DOHH2 (cell line): Measurements from ENCODE around the gene ANKRD26.

Source experiments
- EZH2phosphoT487 ChIP-seq: fragments of 200-600 bp; sonication (generic); IDR thresholded peaks from 2 replicates; pipeline ENCODE4 v1.6.1; 2017; ENCODE audit warnings: borderline replicate concordance, mild to moderate bottlenecking, antibody characterized with exemption, low read length, moderate library complexity, mixed read lengths
- TF ChIP-seq, protein P1 (sequence below): fragments of 200-600 bp; sonication (generic); IDR thresholded peaks from one replicate; pipeline ENCODE4 v1.5.1; 2014; ENCODE audit warnings: antibody characterized with exemption, mild to moderate bottlenecking, low read depth, low read length; ENCODE audit not compliant: poor library complexity, severe bottlenecking

DNA sequence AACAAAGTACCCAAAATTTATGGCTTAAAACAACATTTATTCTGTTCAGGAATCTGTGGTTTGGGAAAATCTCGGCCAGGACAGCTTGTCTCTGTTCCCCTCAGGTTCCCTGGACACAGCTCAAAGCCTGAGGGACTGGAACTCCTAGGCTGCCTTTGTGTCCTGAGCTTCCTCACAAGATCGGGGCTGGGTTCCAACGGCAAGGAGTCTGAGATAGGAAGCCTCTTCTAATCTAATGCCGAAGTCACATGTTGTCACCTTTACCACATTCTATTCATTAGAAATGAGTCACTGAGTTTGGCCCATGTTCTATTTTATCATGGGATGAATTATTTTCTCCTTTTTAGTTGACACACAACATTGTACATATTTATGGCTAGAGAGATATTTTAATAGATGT, 80.5 kb downstream of the ANKRD26 start:
- TF ChIP-seq, protein P1, sequence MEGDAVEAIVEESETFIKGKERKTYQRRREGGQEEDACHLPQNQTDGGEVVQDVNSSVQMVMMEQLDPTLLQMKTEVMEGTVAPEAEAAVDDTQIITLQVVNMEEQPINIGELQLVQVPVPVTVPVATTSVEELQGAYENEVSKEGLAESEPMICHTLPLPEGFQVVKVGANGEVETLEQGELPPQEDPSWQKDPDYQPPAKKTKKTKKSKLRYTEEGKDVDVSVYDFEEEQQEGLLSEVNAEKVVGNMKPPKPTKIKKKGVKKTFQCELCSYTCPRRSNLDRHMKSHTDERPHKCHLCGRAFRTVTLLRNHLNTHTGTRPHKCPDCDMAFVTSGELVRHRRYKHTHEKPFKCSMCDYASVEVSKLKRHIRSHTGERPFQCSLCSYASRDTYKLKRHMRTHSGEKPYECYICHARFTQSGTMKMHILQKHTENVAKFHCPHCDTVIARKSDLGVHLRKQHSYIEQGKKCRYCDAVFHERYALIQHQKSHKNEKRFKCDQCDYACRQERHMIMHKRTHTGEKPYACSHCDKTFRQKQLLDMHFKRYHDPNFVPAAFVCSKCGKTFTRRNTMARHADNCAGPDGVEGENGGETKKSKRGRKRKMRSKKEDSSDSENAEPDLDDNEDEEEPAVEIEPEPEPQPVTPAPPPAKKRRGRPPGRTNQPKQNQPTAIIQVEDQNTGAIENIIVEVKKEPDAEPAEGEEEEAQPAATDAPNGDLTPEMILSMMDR, result no peak
- no peak for TF ChIP-seq EZH2phosphoT487
